NK-92 (cell line): ENCODE measurements around the gene TRIM58.

Experiments used
- DNase-seq: peaks from one replicate; lab custom pipeline; 2025; ENCODE audit not compliant: unreplicated experiment; lab: John Stamatoyannopoulos, UW

The TRIM58 gene, protein sequence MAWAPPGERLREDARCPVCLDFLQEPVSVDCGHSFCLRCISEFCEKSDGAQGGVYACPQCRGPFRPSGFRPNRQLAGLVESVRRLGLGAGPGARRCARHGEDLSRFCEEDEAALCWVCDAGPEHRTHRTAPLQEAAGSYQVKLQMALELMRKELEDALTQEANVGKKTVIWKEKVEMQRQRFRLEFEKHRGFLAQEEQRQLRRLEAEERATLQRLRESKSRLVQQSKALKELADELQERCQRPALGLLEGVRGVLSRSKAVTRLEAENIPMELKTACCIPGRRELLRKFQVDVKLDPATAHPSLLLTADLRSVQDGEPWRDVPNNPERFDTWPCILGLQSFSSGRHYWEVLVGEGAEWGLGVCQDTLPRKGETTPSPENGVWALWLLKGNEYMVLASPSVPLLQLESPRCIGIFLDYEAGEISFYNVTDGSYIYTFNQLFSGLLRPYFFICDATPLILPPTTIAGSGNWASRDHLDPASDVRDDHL

DNA sequence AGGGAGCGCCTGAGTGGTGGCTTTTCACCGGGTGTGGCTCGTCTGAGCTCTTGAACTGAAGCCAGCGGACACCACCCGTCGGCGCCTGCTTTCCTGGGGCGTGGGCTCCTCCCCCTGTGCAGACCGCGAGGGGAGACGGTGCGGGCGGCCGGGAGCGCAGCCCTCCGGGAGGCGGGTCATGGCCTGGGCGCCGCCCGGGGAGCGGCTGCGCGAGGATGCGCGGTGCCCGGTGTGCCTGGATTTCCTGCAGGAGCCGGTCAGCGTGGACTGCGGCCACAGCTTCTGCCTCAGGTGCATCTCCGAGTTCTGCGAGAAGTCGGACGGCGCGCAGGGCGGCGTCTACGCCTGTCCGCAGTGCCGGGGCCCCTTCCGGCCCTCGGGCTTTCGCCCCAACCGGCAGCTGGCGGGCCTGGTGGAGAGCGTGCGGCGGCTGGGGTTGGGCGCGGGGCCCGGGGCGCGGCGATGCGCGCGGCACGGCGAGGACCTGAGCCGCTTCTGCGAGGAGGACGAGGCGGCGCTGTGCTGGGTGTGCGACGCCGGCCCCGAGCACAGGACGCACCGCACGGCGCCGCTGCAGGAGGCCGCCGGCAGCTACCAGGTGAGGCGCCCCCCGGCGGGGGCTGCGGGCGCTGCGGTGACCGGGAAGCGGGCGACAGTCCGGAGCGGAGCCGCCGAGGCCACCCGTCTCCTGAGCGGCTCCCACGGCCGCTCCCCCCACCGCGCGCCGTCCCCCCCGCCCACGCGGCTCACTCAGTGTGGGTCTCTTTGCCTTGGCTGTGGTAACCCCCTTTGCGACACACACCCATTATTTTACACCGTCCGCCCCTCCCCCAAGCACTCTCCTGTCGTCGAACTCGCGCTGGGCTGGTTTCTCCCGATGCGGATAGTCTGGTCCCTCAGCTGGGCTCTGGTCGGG is at the start of gene TRIM58:
Gene TRIM58, plus strand, starts transcription at position 119 of the 916 bp plus-strand sequence. Its CDS starts 60 bp downstream, at position 179.
- DNase-seq = no peak

DNA sequence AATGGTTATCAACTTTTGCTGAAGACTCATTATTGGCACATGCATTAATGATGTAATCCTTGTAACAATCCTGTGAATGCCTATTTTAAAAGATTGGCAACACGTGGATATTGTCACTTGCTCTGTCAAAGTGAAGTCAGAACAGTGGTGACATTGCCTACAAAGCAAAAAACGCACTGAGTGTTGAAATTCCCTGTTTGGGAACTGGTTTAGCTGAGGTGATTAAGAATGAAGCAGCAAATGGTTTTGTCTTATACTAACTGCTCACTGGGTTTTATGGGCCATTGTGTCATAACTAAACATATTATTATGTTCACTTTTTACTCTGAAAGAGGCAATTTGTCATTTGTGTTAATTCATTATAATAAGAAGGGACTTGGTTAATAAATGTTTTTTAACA is 44.4 kb upstream of the TRIM58 start:
- no peak for DNase-seq

- no peak for DNase-seq
Measured at GRCh38 chr1:247822060-247822459, 34.9 kb upstream of the TRIM58 start.

- no peak for DNase-seq
Measured at GRCh38 chr1:247824023-247824422, 33.0 kb upstream of the TRIM58 start, which contains the start of gene OR14A16. OR14A16 (minus strand) TSS chr1:247824119; CDS start chr1:247815729, 8,390 bp downstream.

- no peak for DNase-seq
Measured at GRCh38 chr1:247825362-247825761, 31.6 kb upstream of the TRIM58 start.

- no peak for DNase-seq
Measured at GRCh38 chr1:247829656-247830055, 27.3 kb upstream of the TRIM58 start.

GRCh38 chr1:247833601-247834000 is 23.4 kb upstream of the TRIM58 start:
- no peak for DNase-seq

DNA sequence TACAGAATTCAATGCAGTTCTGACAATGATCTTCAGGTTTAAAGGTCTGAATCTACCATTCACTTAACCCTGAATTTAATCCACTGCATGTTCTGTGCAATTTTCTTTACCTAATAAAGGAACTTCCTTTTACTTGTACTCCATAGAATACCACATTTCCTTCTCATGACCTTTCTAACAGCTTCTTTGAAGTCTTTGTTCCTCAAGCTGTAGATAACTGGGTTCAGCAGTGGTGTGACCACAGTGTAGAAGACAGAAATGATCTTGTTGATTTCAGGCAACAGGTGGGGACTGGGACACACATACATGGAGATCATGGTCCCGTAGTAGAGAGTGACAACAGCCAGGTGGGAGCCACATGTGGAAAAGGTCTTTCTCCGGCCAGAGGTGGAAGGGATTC is 16.2 kb upstream of the TRIM58 start:
- no peak for DNase-seq

- no peak for DNase-seq
Measured at GRCh38 chr1:247841796-247842195, 15.2 kb upstream of the TRIM58 start, which contains the start of gene OR11L1. OR11L1 (minus strand) TSS chr1:247841896; CDS start chr1:247841896, 0 bp downstream.

GRCh38 chr1:247843411-247843810 is 13.6 kb upstream of the TRIM58 start:
- DNase-seq = no peak

DNA sequence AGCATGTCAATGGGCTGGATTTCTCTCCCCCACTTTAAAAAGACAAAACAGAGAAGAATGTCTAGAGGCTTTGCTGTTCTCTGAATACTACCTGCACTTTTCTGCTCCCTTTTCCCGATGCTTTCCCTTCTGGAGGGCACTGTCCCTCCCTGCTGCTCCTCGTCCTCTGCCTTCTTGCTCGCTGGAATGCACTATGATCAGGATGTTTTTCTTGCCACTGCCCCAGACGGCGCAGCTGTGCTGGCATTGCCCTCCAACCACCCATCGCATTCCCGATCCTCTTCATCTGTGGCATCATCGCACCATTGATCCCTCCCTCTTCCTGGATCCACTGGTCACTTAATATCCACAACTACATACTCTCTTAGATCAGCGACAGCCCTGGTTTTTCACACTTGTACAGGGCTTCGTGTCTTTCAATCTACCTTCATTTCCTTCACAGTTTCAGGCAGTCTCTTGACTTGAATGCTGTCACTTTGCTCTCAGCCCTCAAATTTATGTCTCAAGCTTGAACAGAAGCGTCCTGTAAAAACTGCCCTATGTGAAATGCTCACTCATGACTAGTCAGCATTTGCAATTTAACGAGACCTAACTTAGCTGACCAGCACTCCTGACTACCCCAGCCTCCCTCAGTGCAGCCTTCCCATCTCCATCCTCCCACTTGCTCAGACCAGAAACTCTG is 11.8 kb upstream of the TRIM58 start:
- DNase-seq = no peak

- no peak for DNase-seq
Measured at GRCh38 chr1:247845693-247846017, 11.3 kb upstream of the TRIM58 start.

GRCh38 chr1:247848346-247848745 is 8.6 kb upstream of the TRIM58 start:
- DNase-seq = no peak

DNA sequence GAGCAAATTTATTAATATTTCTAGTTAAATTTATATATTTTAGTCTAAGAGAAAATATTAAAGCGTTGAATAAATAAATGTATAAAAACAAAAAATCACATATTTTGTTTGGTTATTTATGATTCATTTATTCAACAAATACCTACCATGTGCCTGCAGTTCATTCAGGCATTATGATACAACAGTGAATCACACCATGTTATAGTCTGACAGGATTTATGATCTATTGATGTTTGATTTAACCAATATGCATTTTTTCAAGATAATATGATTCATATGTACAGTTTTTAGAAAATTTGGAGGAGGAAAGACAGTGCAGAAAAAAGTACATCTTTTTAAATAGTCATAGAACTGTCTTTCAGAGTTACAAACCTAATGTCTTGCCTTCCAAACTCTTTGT is 7.4 kb upstream of the TRIM58 start:
- no peak for DNase-seq

DNA sequence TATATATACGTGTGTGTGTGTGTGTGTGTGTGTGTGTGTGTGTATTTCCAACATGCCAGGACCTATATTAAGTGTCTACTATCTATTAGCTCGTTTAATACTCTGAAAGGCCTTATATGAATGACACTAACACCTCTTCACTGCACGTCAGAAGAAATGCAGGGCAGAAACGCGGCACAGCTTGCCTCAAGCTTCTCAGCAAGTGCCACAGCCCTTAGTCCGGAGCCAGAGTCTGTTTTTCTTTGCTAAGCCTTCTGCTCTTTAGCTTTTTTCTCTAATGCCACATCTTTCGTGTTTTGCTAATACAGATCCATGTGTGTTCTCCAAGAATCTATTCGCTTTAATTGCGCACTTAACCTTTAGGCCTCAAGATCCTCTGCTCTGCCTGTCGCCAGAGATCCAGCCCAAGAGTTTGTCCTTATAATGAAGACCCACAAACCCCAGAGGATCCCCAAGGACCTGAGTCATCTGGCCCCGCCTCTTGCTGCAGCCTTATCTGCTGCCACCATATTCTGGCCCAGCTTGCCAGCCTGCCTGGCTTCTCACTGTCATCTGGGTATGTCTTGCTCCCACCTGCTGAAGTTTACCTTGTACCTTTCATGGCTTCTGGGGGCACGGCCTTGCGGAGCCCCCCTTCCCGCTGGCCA is 2.0 kb upstream of the TRIM58 start:
- no peak for DNase-seq

DNA sequence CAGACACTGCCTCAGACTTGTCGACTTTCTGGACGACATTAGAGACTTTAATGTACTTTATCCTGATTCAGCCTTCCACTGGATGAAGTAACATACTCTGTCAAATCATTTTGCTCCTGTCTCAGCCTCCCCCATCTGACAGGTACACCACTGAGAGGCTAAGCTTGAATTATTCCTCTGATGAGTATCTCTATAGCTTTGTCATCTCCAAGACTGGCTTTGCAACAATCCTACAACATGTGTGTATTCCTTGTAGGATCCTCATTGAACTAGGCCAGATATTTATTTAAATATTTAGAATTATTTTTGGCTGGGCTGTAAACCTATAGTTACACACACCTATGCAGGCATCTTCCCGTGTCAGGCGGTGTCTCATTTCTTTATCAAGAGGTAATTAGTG is 1.1 kb upstream of the TRIM58 start:
- no peak for DNase-seq

- DNase-seq = no peak
Measured at GRCh38 chr1:247857985-247858619, 1.1 kb downstream of the TRIM58 start.

DNA sequence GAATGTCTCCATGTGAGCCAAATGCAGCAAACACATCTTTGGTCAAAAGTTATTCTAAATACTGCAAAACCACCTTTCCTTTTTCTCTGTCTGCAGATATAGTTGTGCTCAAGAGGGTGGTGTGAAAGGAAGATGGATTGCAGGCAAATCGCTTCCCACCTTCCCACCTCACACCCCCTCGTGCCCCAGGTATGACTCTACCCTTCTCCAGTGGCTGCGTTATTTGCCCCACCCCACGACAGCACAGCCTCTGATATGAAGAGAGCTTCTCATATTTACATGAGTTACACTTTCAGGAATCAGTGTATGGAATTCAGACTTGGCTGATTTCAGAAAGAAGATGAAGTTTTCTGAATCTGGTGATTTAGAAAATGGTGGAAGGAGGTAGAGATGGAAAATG is 5.8 kb downstream of the TRIM58 start:
- no peak for DNase-seq

DNA sequence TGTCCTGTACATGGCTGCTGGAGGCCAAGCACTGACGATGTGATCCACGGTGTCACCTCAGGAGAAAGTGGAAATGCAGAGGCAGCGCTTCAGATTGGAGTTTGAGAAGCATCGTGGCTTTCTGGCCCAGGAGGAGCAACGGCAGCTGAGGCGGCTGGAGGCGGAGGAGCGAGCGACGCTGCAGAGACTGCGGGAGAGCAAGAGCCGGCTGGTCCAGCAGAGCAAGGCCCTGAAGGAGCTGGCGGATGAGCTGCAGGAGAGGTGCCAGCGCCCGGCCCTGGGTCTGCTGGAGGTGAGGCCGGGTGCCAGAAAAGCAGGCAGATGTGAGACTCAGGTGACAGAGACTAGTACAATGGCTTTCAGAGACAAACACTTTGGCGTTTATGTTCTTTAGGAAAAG is 7.7 kb downstream of the TRIM58 start:
- DNase-seq = no peak

- DNase-seq = no peak
Measured at GRCh38 chr1:247865416-247865815, 8.4 kb downstream of the TRIM58 start.
